ENCODE measurements around the gene INAFM2.

INAFM2 gene

DNA sequence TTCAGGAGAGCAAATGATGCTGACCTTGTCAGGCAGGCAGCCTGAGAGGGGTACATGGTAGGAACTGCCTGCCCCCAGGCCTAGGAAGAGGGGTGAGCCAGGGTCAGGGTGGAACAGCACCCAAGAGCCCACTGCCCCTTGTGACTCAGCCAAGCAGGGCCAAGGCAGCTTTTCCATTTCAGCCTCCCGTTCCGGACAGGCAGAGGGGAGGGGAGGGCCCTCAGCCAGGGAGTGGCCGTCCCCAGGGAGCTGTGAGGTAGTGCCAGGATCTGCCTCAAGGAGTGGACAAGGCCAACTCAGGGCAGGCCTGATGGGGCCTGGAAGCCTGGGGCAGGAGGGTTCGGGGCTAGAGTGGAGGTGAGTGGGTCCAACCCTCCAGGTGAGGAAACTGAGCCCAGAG lies 35.5 kb upstream of the INAFM2 start:
- ATAC-seq: no peak

DNA sequence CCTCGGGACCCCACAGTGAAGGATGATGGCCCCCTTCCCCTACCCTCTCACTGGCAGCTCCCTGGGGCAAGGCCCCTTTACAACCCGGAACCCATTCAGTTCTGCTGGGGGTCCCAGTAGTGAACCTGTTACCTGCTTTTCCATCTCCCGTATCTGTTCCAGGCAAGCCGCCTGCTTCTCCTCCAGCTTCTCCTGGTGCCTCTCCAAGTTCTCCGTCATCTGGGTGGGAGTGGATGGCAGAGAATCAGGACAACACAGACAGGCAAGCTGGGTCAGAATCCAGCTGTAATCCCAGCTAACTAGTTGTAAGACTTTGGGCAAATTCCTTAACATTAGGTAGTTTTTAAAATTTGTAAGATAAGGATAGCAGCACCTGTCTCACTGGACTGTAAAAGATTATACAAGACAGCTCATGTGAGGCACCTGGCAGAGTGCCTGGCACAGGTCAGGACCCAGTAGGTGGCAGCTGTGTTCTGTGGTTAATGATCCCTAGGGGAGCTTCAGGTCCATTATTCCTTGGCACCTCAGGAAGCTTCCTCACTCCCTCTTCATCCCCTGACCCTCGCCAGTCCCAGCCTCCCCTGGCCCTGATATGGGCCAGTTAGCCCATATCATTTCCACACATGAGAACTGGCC lies 34.2 kb upstream of the INAFM2 start:
- ATAC-seq: no peak

DNA sequence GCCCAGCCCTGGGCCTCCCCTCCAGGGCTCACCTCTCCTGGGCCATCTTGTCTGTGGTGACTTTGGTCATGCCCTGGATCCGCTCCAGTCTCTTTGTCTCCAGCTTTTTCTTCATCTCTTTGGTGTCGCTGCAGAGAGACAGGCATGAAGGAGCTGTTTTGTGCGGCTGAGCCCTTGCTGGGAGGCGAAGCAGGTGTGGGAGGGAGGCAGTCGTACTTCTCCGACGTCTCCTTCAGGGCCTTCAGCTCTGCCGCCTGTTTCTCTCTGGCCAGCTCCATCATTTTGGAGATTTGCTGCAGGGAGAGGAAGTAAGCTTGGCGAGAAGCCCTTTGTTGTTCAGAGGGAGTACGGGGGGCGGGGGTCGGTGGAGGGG lies 33.0 kb upstream of the INAFM2 start:
- ATAC-seq: no peak

DNA sequence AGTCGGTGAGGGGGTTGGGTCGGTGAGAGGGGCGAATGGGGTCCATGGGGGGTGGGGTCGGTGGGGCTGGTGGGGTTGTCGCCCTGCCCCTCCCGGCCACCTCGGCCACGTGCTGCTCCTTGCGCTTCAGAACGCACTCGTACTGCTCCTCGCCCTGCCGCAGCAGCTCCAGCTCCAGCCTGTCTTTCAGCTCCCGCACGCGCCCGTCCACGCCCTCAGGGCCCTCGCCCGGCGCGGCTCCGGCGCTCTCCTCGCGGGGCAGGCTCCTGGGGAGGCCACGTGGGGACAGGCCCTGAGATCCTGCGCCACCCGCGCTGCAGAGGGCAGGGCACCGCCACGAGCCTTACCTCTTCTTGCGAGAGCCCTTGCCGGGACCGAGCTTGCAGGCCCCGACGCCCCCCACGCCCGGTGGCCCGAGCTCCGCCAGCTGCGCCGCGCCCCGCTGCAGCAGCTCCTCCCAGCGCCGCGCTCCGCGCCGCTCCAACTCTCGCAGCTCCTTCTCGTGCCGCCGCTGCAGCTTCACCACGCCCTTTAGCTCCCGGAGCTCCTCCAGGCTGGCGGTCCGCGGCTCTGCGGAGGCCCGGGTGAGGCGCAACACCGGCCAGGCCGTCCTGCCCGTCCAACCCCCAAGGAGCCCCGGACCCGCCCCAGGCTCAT lies 32.4 kb upstream of the INAFM2 start:
- no peak for ATAC-seq

DNA sequence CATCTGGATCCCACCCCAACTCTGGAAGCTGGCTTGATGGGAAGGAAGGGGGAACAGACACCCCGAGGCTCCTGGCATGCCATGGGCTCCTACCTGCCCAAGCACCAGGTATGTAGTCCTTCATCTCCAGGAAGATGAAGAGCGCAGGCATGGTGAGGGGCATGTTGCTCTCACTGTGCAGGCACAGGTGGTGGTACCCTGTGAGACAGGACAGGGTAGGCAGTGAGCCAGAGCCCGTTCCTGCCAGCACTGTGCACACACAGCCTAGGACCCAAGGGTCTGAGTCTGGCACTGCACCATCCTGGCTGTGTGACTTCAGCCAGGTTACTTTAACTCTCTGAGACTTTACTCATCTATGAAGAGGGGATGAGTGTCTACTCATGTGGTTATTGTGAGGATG lies 31.2 kb upstream of the INAFM2 start:
- no peak for ATAC-seq

DNA sequence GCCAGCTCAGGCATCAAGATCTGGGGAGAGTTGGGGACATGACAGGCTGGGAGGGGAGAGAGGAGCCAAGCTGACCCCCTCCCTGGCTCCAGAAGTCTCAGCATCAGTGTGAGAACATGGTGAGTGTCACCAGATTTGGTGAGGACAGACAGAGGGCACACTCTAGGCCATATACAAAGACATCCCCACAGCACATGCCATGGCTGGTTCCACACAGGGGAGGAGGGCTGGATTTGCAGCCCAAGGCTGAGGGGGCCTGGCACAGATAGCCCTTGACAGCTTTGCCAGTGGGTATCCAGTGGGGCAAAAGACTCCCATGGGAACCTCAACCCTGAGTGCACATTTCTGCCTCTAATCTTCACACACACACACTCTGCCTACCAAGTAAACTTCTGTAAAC lies 30.5 kb upstream of the INAFM2 start:
- no peak for ATAC-seq

DNA sequence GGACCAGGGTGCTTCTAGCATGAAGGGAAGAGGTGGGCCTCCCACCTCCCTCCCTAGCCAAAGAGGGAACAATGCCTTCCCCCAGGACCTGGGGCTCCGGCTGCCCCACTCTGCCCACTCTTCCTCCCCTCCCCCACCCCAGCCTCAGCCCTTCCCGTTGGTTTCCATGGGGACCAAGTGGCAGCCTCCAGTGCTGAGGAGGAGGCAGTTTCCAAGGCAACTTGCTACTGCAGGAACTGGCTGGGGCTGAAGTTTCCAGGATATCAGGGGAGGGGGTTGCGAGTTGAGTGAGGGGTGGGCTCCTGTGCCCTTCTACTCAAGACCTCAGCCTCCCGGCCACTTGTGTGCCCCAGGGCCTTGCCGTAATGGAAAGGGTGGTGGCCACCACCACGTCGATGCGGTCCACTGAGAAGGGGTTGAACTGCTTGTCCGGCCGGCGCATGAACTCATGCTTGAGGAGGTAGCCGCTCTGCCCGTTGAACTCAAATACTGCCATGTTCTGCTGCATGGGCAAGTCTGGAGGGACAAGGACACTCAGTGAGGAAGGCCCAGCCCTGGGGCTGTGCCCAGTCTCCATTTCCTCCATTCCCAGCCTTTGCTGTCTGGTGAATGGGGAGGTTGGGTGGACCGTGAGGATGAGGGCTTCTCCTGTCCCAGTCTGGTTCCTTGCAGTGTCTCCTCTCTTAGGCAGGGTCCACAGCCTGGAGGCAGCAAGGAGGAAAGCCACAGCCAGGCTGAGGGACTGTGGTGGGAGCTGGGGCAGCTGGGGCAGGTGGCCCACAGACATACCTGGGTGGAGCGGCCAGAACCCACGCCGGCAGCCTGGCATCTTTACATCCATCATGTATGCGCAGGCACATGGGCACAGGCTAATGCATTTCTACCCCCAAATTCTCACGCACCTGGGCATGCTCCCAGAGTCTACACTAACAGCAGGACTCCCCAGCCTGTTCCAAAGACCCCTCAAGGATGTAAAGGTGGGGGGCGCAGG lies 29.3 kb upstream of the INAFM2 start:
- no peak for ATAC-seq

DNA sequence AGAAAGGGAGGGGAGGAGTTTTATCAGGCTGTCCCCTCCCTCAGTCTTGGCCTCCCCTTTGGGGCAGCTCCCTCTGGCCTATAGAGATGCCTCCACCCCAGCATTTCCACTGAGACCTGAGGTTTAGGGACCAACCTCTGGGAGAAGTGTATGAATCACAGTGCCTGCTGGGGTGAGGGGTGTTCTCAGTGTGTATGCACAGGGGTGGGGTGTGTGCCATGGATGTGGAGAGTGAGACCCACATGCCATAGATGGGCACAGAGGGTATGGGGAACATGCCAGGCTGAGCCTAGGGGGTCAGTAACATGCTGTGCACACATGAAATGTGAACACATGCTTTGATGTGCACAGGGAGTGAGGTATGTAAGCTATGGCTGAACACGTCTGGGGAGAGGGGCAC lies 28.2 kb upstream of the INAFM2 start:
- ATAC-seq: no peak

DNA sequence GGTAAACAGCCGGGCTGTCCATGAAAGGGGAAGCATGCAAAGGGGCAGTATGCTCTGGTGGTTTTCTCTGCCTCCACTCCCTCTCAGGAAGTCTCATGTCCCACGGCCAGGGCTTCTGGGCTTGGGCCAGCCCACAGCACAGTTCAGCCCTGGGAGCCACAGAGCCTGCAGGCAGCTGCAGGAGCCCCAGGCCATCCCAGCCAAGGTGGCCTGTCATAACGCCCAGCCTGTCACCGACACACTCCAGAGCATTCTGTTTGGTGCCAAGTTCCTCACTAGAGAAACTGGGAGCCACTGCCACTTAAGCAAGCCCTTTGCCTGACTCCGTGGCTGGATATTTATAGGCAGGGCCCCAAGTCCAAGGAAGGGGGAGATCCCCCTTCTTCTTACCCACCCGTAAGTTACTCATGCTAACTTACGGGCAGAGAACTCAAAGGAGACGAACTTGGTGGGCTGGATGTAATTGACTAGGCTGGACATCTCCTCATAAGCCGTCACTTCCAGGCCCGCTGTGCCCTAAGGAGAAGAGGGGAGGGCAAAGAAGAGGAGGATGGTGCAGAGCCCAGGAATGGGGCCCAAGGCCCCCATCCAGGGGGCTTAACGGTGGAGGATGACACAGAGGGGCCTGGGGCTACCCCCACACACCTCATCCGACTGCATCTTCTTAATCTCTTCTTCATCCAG lies 27.5 kb upstream of the INAFM2 start:
- no peak for ATAC-seq

DNA sequence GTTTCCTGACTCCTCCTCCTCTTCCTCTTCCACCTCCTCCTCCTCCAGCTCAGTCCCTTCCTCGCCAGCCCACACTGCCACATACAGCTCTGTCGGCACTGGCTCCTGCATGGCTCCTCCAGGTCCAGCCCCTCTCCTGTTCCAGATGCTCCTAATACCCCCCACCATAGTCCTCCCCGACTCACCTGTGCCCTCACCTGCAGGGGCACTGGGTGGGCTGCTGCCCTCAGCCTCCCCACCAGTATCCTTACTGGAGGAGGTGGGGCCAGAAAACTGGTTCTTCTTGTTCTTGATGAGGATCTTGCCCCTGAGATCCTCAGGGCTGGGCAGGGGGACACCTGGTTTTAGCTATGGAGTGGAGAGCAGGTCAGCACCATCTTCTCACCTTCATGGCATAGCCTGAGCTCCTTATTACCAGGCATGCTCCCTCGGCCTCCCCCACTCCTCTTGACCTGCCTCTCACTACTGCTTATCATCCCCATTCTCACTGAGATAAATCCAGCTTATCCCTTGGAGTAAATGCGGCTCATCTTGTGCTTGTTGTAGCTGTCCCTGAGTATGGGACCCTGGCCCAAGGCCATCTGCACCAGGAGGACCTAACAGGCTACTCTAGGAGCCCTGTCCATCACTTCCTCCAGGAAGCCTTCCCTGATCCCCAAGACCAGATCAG lies 26.8 kb upstream of the INAFM2 start:
- ATAC-seq: no peak

DNA sequence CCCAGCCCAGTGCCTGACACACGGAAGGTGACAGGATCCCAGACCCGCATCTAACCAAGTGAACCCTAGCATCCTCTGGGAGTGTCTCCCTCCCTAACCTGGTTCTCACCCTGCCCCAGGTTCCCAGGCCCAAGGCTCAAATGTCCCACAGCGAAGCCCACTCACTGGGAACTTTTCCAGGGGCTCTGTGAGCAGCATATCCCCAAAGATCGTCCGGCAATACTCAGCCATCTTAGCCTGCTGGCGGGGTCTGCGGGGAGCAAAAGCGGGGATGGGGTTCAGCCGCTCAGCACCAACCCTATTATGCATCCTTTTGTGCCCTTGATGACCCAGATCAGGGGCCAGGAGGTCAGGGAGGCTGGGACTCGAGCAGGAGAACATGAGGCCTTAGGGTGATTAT lies 26.1 kb upstream of the INAFM2 start:
- no peak for ATAC-seq

DNA sequence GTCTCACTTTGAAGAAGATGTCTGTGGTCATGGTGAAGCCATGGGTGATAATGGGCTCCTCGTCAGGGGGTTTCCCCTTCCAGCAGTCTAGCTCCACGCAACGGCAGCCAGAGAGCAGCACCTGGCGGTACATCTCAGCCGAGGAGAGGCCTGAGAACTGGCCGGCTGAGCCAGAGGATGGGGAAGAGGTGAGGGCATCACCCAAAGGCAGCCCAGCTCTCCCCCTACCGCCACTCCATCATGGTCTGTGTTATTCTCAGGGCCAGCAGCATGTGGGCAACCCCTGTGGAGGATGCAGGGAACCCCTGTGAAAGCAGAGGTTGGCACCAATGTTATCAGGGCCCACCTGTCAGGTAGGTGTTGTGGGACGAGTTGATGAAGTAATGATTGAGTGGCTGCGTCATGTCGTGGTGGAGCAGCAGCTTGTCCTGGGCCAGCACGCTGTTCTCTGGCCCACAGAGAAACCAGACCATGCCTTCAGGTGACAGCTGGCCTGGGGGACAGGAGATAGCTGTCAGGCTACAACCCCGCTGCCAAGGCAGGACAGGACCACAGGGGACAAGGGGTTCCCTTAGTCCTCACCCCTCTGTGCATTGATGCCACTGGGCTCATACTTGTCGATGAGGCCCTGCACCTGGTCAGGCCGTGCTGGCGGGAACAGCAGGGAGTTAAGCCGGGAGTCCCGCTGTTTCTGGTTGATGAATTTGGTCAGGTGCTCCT lies 25.1 kb upstream of the INAFM2 start:
- no peak for ATAC-seq

DNA sequence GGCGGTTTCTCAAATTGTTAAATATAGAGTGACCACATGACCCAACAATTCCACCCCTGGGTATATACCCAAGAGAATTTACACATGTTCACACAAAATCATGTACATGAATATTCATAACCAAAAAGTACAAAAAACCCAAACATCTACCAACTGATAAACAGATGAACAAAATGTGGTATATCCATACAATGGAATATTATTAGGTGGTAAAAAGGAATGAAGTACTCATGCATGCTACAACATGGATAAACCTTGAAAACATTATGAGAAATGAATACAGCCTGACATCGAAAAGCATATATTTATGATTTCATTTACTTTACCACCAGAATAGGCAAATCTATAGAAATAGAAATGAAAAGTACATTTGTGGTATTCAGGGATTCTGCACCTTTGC lies 23.1 kb upstream of the INAFM2 start:
- no peak for ATAC-seq

DNA sequence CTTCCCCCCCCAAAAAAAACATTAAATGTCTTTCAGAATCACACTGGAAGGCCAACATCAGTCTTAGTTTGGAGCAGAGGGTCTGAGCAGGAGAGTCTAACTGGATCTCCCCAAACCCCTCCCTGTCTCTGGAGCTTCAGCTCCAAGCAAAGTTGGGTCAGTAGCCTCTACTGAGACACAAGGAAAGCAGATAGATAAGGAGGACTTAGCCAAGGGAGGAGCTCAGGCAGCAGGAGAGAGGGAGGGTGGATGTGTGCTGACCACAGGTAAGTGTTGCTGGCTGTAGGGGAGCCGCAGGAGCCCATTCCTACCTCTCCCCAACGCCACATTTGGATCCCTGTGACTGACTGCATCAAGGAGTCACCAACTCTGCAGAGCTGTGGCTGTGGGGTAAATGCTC lies 22.7 kb upstream of the INAFM2 start:
- ATAC-seq: no peak

DNA sequence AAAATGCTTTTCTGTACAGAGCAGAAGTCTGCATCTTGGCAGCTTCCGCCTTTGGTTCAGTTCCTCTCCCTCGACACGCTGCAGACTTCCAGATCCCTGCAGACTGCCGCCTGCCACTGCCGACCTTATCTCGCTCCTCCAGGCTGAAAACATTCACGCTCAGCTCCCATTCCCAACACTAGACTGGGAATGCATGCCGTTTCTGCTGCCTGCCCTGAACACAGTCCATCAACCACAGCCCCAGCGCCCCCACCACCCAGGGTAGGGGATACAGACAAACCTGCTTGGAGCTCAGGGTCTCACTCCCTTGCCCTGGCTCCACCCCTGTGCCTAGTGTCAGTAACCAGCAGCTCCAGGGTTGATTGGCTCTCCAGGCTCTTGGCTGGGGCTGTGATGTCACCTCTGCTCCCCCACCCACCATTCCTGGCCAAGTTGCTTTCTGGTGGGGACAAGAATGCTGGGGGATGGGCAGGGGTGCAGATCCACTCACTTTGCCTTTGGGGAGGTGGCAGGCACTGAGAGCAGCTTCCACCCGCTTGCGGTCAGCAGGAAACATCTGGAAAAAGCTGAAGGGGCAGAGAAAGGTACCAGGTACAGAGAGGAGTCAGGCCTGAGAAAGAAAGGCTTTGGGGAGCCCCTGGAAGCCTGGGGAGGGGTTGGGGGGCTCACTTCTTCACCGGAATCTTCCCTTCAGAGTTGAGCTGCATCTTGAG lies 21.9 kb upstream of the INAFM2 start:
- no peak for ATAC-seq

DNA sequence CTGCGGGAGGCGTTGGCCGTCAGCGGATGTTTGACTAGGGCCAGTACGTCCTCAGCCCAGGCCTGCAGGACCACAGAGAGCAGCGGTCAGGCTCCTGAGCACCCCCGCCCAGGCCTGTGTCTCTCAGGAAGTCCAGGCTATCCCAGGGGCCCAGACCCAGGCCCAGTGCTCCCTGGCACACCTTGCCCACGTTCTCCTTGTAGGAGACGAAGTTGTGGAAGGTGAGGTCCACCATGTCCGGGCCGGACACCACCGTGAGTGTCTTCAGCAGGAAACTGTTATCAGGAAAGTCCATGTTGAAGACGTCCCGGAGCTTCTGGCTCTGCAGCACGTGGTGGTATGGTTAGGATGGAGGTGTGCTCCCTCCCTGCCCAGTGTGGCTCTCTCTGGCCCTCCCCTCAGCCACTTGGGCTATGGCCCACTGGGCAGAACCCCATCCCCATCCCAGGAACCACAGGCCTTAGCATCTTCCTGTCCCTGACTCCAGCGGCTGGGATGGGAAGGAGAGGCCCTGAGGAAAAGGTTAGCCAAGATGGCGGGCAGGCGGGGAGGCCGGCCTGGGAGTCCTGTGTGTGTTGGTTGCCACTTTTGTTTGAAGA lies 21.1 kb upstream of the INAFM2 start:
- ATAC-seq: no peak

DNA sequence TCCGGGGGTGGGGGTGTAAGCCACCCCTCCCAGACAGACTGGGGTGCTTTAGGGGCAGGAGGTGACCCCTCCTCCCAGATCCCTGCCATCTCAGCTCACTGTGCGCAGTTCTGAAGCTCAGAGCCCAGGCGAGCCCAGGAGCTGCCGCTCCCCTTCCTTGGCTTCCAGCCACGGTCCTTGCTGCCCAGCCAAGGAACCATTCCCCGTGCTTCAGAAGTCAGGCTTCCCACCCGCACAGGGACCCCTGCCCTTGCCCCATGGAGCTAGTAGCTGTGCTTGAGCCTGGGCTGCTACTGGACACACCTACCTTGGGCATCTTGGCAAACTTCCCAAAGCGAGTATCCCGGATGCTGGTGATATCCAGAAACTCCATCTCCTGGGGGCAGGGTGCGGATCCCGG lies 20.5 kb upstream of the INAFM2 start:
- ATAC-seq: no peak

DNA sequence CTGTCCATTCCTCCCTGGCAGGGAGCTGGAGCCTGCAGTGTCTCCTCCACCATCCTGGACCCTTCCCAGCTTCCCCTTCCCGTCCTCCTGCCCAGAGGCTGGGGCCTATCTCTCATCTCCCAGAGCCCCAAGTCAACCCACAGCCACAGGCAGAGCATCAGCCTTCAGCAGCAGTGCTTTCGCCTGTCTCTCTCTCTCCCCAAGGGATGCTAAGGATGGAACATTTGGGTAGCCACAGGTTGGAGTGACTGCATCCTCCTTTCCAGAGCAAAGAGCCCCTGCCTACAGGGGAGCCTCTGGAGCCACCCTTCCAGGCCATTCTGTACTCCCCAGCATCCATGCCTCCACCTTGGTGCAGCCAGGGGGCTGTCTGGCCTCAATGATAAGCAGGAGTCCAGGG lies 19.9 kb upstream of the INAFM2 start:
- no peak for ATAC-seq

DNA sequence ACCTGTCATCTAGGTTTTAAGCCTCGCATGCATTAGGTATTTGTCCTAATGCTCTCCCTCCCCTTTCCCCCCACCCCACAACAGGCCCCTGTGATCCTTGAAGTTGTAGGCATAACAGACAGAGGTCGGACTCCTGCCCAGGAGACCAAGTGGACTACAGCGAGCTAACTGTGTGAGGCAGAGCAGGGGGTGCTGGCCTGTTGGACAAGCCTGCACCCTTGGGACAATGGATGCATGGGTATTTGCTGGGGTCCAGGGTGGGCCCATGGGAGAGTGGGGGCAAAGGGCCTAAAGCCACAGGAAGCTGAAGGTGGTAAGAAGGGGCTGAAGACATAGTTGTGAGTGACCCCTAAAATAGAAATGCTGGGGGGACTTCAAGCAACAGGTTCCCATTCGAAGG lies 18.2 kb upstream of the INAFM2 start:
- no peak for ATAC-seq

DNA sequence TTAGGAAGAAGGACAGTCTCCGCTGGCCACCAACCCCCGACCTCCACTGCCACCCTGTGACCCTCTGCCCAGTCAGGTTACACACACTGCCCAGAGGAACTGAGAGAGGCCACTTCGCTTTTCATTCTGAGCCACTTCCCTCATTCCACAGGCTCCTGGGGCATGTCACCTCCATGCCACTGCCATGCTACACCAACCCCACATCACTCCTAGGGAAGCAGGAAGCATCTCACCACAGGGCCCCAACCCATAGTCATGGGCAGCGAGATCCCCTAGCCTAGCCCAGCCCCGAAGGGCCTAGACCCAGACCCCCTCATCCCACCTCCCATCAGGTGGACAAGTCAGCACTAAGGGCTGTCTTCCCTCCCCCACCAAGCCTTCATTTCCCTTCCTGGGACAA lies 17.1 kb upstream of the INAFM2 start:
- ATAC-seq: no peak

DNA sequence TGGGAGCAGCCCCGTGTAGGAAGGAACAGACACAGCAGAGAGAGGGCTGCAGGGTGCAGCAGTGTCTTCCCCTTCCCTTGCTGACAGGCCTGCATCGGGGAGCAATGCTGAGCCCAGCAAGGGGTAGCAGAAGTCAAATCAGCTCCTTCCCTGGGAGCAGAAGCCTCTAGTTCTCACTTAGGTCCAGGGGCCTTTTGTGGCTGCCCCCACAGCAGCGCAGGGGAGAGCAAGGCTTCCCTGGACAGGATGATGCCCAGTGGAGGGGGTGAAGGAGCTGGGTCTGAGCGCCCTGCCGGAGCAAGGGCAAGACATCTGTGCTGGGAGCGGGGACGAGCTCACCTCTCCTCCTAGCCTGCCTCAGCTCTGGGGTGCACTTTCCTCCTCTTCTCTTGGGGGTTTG lies 16.6 kb upstream of the INAFM2 start:
- ATAC-seq: no peak
